RPMI8226 (cell line): ENCODE measurements around the gene SH3RF3.

ENCODE experiments used
- DNase-seq: peaks from one replicate; pipeline ENCODE4 v3.0.0-alpha.2; 2015

The SH3RF3 gene

DNA sequence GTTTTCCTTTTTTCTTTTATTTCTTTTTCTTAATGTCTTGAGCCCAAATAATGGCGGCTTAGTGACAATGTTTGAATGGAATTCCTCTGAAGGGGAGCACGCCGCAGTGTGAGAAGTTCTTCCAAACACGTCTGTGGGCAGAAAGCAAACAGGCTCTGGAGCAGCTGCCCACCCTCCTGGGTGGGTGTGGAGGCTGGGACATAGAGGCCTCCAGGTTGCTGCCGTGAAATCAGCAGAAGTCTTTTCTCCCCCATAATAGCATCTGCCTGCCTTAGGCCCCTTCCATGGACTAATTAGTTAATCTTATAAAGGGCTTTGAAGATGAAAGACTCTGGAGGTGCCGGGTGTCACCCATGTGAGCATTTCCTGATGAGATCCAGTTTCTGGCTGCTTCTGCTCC lies 213.9 kb downstream of the SH3RF3 start:
- no peak for DNase-seq

- no peak for DNase-seq
Observed at GRCh38 chr2:109343460-109343859, 214.5 kb downstream of the SH3RF3 start.

- DNase-seq: no peak
Observed at GRCh38 chr2:109344270-109344805, 215.3 kb downstream of the SH3RF3 start.

GRCh38 chr2:109345091-109345490 lies 216.1 kb downstream of the SH3RF3 start:
- no peak for DNase-seq

DNA sequence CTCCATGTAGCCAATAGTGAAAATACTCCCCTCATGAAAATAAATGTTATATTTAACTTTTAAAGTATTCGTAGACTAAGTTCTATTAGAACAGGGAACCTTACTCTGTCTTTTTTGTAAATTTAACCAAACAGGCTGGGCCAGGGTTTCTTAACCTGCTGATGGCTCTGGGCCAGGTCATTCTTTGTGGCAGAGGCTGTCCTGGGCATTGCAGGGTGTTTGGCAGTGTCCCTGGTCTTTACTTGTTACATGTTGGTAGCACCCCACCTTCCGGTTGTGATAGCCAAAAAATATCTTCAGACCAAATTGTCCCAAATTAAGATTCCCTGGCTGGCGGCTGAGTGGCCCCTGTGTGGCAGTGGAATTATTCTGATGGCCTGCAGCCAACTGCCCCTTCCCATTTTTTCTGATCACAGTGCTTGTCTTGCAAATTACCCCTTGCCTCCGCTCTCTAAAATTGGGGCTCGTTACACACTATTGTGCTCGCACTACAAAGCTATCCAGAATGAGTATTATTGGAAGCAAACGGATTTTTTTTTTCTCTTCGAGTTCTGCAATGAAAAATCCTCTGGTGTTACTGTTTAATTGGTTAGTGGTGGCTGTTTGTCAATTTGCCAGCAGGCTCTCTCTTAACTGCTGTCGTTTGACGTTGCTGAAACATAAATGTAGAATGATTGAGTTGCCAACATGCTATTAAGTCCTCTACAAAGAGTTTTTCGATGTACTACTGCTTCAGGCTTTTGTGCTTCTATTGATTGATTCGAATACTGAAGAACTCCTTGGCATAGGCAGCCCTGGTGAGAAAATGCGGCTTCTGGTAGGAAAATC lies 216.9 kb downstream of the SH3RF3 start:
- no peak for DNase-seq

DNA sequence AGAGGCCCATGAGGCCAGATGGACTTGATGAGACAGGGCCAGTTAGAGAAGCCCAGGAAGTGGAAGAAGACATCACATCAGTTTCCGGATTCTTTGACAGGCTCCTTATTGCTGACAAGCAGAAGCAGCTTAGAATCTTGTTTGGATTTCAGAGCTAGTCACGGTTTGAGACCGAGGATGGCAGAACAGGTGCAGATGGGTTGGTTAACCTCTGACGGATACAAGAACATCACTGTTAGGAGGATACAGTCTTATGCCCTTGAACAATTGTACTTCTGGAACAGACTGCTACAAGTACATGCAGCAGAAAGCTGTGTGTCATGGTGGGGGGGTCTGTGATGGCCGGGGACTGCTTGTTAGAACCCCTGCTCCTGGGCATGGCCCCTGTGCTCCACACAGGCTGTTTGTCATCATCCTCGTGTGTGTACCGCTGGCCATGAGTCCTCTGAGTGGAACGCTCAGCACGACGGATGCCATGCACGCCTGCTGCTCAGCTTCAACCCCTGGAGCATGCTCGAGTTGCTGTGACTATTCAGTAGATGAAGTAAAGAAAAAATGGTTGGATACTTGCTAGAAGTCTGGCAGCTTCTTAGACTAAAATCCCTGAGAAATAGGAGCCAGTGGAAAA lies 217.7 kb downstream of the SH3RF3 start:
- DNase-seq: no peak

- no peak for DNase-seq
Observed at GRCh38 chr2:109347626-109348025, 218.6 kb downstream of the SH3RF3 start.

- no peak for DNase-seq
Observed at GRCh38 chr2:109348190-109348589, 219.2 kb downstream of the SH3RF3 start.

DNA sequence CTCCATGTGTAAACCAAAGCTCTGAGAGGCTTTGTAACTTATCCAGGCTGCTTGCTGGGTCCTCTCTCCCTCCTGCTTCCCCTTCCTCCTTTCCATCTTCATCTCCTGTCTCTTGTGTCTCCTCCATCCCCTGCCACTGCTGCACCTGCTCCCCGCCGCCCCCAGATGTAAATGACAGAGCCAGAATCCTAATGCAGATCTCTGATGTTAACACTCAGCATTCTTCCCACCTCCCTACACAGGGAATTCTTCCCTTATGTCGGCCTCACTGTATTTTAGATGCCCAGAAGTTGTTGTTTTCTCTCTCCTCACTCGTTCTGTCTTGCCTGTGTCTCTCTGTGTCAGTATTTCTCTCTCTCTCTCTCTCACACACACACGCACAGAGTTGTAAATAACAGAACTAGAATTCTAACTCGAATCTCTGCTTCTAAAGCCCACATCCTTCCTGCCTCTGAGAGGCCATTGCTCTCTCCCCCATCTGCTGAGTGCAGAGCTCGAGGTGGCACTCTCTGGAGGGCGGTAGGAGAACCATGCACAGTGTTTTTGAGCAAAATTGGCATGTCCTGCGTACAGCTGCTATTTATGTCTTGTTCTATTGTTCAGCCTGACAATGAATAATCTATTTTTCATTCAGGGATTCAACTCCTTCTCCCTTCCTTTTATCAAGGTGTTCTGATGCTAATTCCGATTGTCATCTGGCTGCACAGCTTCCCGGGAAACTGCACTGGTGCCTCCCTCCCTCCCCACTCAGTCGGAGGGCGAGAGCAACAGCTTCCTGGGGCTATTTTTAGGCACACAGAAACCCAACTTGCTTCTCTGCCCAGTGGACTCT lies 219.9 kb downstream of the SH3RF3 start:
- DNase-seq: no peak

DNA sequence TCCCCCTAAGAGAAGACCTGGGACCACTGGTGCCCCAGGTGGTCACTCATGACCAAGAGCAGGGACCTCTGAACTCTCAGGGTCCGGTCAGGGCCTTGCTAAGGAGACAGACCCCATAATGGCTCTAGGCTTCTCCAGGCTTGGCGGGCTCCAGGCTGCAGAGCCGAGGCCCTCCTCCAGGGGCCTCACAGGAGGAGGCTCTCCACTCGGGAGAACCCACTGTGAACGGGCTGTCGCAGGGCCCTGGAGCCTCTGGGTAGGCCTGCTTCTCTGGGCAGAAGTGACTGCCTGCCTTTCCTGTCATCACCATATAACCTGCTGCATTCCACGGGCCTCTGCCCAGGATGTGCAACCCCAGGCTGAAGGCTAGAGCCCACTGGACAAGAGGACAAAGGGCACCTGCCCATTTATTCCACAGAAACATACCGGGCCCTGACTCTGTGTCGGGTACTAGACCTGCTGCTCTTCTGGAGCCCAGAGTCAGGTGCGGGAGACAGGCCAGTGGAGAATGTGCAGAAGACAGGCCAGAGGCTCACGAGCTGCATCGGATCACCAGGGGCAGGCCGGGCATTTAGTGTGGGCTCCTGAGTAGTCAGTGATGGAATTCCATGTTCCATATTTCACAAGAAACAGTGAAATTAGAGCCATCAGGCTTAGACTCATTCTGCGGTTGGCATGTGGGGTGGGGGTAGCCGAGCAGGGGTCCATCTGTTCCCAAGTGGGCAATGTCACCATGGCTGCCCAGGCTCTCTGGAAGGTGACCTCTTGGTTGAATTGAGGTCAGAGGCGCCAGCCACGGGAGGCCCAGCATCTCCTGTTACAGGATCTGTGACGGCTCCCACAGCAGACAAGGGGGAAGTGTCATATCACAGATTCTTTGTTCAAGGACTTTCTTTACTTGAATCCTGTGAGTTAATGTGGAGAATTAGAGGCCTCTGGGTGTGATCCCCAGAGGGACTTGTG lies 220.8 kb downstream of the SH3RF3 start:
- DNase-seq: no peak

- DNase-seq: no peak
Observed at GRCh38 chr2:109350526-109350925, 221.5 kb downstream of the SH3RF3 start.

DNA sequence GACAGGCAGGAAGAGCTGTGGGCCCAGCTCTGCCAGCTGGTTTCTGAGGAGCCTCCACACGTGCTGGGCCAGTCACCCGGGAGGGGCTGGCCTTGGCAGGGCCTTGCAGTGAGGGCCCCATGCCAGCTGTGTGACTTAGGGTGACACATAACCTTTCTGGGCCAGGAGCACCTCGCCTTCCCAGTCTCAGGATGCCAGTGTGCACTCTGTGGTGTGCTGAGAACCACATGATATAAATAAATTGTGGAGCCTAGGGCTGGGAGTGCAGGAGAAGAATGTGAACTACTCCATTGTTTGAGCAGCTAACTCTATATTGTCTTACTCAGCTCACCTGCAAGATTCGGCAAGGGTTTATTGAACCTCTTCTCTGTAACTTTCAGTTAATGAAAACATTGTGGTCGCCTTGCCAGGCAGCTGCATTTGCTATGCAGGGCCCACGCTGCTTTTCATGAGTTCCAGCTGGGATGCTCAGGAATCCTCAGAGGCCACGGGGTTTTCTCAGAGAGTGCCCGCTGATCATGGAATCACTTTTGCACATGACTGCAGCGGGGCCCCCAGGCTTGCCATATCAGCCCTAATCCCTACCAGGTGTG lies 222.3 kb downstream of the SH3RF3 start:
- DNase-seq: peak; percentile 74

DNA sequence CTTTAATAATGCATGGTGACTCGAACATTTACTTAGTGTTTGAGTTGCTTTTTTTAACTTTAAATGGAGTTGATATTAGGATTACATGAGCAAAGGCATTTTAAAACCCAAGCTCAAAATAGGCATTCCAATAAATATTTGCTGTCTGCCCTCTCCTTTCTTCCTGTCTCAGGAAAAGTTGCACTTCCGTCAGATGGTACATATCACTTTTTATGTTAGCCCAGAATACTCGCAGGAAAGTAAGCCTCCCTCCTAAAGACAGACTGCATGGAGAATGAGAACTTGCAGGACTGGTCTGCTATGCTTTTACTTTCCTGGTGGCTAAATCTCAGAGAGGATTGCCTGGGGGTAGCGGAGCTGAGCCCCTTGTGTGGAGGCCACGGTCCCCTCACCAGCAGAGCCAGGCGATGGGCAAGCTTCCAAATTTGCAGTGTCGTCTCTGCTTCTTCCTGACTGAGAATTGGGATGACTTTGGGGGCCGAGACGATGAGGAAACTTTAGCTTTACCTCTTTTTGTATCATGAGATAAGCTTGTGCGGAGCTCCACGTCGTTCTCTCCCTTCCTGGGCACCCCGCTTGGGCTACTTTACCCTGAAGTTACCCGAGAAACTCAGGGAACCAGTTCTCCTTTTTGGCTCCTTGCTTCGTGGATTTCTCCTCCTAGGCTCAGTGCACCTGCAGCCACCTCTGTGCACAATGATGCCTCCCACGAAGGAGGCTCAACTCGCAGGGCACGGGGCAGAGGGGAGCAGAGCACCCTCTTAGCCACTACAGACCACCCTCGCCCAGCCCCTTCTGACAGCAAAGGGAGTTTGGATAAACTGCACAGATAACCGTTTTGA lies 223.3 kb downstream of the SH3RF3 start:
- no peak for DNase-seq

DNA sequence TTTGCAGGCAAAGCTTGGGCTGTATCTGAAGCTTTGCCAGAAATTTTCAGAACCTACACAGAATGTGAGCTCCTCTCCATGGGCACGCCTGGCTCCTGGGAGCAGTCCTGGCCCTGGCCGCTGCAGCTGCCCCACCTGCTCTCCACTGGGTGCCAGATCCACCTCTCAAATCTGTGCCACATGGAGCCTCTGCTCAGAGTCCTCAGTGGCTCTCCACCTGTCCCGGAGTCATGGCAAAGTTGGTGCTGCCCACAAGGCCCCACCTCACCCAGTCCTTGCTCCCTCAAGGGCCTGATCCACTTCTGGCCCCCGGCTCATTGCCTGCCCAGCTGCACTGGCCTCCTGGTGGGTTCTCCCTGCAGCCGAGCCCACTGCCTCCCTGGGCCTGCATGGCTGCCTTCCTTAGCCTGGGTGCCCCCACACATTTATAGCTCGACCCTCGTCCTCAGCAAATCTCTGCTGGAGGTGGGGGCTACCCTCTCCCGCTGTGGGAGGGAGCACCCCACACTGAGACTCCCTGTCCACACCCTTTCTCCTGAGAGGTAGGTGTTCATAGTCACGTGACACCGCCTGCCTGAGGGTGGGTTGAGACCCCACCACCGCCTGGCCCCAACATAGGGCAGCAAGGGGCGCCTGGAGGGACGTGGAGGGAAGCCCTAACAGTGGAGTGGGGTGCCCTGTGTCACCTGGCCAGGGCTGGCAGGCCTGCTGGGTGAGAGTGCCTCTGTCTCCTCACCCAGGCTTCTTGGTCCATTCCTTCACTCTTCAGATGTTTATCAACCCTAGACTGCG lies 224.1 kb downstream of the SH3RF3 start:
- no peak for DNase-seq

GRCh38 chr2:109353806-109354745 lies 225.1 kb downstream of the SH3RF3 start:
- DNase-seq: no peak

DNA sequence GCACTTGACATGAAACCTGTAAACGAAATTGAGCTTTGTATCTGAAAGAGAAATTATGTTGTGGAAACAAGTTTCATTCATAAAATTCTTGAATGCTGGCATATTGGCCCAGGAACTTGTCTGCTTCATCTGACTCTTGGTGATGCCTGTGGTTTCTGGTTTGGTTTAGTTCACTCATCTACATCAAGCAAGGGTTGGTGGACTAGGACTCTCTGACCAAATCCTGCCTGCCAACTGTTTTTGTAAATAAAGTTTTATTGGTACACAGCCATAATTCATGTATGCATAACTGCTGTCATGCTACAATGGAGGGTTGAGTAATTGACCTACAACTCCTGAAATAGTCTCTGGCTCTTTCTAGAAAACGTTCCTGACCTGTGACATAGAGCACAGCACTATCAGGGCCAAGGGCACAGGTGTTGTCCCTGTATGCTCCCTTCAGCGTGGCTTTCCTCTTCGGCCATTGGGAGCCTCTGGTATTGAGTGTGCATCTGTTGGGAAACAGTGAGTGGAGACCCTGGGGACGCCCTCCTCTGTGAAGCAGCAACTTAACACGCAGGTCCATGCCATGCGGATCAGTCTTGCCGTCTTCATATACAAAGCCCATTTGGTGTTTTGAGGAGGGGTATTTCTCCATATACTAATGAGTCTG lies 226.3 kb downstream of the SH3RF3 start:
- DNase-seq: no peak

GRCh38 chr2:109356324-109357035 lies 227.5 kb downstream of the SH3RF3 start:
- no peak for DNase-seq

- DNase-seq: no peak
Observed at GRCh38 chr2:109364217-109364616, 235.2 kb downstream of the SH3RF3 start.
